ENCODE measurements around the gene GPR84.

DNA sequence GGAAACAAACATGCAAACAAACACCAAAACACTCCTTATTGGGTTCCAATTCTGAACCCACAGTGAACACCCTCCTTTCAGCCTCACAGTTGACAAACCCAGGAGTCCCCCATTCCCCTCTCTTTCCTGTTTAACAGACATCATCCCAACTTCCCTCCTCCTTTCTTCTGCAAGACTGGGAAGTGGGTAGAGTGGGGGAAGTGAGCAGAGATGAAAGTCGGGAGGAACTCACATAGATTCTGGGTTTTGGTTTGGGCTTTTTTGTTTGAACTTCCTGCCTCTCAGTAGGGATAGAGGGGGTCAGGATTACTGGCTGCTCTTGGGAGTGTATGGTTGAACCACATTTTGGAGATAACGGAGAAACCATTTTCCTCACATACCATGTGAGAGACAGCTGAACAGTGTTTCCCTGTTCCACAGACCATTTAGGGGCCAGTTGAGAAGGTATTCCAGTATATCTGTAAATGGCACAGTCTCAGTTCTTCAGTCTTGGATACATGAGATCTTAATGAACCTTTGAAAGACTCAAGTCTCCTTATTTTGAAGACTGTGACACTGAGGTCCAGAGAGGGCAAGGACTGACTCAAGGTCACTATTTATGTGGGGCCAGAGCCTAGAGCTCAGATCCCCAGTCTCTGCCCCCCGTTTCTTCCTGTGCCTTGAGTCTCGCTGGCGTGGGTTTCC lies 3.9 kb upstream of the GPR84 start:
- no peak for TF ChIP-seq CTCF (IDR thresholded peaks at IDR 0.05)
- TF ChIP-seq POLR2A (IDR thresholded peaks at IDR 0.05): no peak
